HepG2 (cell line): Measurements from ENCODE around the gene HSD17B2. TPM values are rescaled to one million over a fixed set of nuclear protein-coding genes. Genes with fewer than 3 reads are reported as not detected.

Experiments
- BHLHE40 ChIP-seq: IDR thresholded peaks from 2 replicates; pipeline ENCODE4 v1.6.1; 2011; ENCODE audit warnings: low read length, improper control_type of control experiment
- DR1 ChIP-seq: sonication (generic); formaldehyde crosslinking; IDR thresholded peaks from 2 replicates; pipeline ENCODE4 v1.8.0; 2021; ENCODE audit warnings: mild to moderate bottlenecking, missing genetic modification reagents, inconsistent platforms
- MED13 ChIP-seq: sonication (generic); formaldehyde crosslinking; IDR thresholded peaks from 2 replicates; pipeline ENCODE4 v1.5.0; 2020; ENCODE audit warnings: missing genetic modification reagents
- MXI1 ChIP-seq: IDR thresholded peaks from 3 replicates; pipeline ENCODE4 v1.6.1; 2012; ENCODE audit warnings: low read depth, low read length, inconsistent platforms, borderline replicate concordance
- NAIF1 ChIP-seq: sonication (generic); formaldehyde crosslinking; IDR thresholded peaks from 2 replicates; pipeline ENCODE4 v1.5.0; 2020; ENCODE audit warnings: mild to moderate bottlenecking, missing genetic modification reagents, borderline replicate concordance
- PTBP1 ChIP-seq: fragments of 200-400 bp; formaldehyde crosslinking; IDR thresholded peaks from 2 replicates; pipeline ENCODE4 v1.6.1; 2018; ENCODE audit warnings: low read length, low read depth; ENCODE audit not compliant: poor library complexity, severe bottlenecking
- RBAK ChIP-seq: sonication (generic); formaldehyde crosslinking; IDR thresholded peaks from 2 replicates; pipeline ENCODE4 v1.5.1; 2020; ENCODE audit warnings: mild to moderate bottlenecking, missing genetic modification reagents
- SALL1 ChIP-seq: sonication (generic); formaldehyde crosslinking; IDR thresholded peaks from 2 replicates; pipeline ENCODE4 v1.8.0; 2022; ENCODE audit warnings: mild to moderate bottlenecking, missing genetic modification reagents
- THAP8 ChIP-seq: sonication (generic); formaldehyde crosslinking; IDR thresholded peaks from 2 replicates; pipeline ENCODE4 v1.5.1; 2020; ENCODE audit warnings: missing genetic modification reagents, mild to moderate bottlenecking, borderline replicate concordance
- ZBTB14 ChIP-seq: sonication (generic); formaldehyde crosslinking; IDR thresholded peaks from 2 replicates; pipeline ENCODE4 v1.4.0; 2020; ENCODE audit warnings: missing genetic modification reagents
- ZBTB4 ChIP-seq: sonication (generic); formaldehyde crosslinking; IDR thresholded peaks from 2 replicates; pipeline ENCODE4 v1.4.0; 2020; ENCODE audit warnings: missing genetic modification reagents, mild to moderate bottlenecking, borderline replicate concordance
- ZNF235 ChIP-seq: sonication (generic); formaldehyde crosslinking; IDR thresholded peaks from 2 replicates; pipeline ENCODE4 v1.8.1; 2023; ENCODE audit warnings: mild to moderate bottlenecking, missing genetic modification reagents, borderline replicate concordance
- ZNF260 ChIP-seq: sonication (generic); formaldehyde crosslinking; IDR thresholded peaks from 2 replicates; pipeline ENCODE4 v1.4.0; 2020; ENCODE audit warnings: missing genetic modification reagents, low read depth, mild to moderate bottlenecking, borderline replicate concordance
- ZNF614 ChIP-seq: IDR thresholded peaks from 2 replicates; pipeline ENCODE4 v1.6.1; 2018; ENCODE audit warnings: missing biosample characterization, missing genetic modification reagents, inconsistent platforms, borderline replicate concordance
- ZNF746 ChIP-seq: sonication (generic); formaldehyde crosslinking; IDR thresholded peaks from 2 replicates; pipeline ENCODE4 v1.8.0; 2022; ENCODE audit warnings: mild to moderate bottlenecking, missing genetic modification reagents
- polyA plus RNA-seq, 8 experiments: library from polyadenylated mRNA; depleted of rRNA in 3 of 8; stranded (reverse) in 7 of 8; unstranded in 1 of 8; fragments of >200 nt; fragmentation: Illumina TruSeq in 4 of 8; extraction: Trizol in 4 of 8; gene quantifications; 2 replicates each; pipeline versions ENCODE4 v1.2.1 to v1.2.3, GENCODE V29; 2011 to 2016; ENCODE audit warnings: low read depth in 4 of 8, missing spikeins in 1 of 8, mixed read lengths in 1 of 8; ENCODE audit not compliant: insufficient read depth in 1 of 8
- total RNA-seq, 5 experiments: library from RNA; depleted of rRNA; stranded (reverse); fragments of >200 nt; fragmentation: Illumina TruSeq; extraction: Trizol; gene quantifications; 2 replicates each; pipeline ENCODE4 v1.2.3, GENCODE V29; 2016; ENCODE audit warnings: low read depth in 1 of 5
- TF ChIP-seq, protein P1 (sequence below): sonication (generic); formaldehyde crosslinking; IDR thresholded peaks from 2 replicates; pipeline ENCODE4 v1.4.0; 2020; ENCODE audit warnings: missing genetic modification reagents, borderline replicate concordance
- TF ChIP-seq, protein P2 (sequence below): sonication (generic); formaldehyde crosslinking; IDR thresholded peaks from 2 replicates; pipeline ENCODE4 v1.5.0; 2020; ENCODE audit warnings: missing genetic modification reagents

Gene HSD17B2
- total and polyA plus RNA-seq, 2 of the 13 experiments (the other 11 are each of a cell fraction or from before 2014, with no cell fraction given): 26.3 to 69.3 TPM

DNA sequence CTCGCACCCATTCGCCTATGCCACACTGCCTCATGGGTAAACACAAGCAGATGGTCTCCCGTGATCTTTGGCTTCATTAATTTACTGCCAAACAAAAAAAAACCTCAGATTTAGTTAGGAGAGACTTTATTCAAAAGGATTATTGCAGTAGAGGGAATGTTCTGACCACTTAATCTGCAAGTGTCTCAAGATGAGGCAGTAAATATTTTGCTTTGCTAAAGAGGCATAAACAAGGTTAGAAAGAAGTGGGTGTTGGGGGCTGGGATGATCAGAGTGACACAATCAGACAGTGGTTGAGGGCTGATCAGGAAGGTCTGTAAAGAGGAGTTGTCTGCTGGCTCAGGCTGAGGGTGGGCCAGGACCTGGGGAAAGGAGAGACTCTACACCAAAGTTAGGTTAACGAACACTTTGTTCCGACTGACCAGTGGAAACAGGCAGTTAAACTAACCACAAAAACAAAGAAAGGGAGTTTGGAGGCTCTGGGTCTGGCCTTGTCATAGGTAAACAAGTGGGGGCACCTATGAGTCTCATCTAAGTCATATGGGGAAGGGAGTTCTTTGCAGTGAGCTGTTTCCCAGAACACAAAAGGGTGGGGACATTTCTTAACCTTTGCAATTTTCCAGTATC, 28.5 kb downstream of the HSD17B2 start (continued):
- TF ChIP-seq, protein P1, sequence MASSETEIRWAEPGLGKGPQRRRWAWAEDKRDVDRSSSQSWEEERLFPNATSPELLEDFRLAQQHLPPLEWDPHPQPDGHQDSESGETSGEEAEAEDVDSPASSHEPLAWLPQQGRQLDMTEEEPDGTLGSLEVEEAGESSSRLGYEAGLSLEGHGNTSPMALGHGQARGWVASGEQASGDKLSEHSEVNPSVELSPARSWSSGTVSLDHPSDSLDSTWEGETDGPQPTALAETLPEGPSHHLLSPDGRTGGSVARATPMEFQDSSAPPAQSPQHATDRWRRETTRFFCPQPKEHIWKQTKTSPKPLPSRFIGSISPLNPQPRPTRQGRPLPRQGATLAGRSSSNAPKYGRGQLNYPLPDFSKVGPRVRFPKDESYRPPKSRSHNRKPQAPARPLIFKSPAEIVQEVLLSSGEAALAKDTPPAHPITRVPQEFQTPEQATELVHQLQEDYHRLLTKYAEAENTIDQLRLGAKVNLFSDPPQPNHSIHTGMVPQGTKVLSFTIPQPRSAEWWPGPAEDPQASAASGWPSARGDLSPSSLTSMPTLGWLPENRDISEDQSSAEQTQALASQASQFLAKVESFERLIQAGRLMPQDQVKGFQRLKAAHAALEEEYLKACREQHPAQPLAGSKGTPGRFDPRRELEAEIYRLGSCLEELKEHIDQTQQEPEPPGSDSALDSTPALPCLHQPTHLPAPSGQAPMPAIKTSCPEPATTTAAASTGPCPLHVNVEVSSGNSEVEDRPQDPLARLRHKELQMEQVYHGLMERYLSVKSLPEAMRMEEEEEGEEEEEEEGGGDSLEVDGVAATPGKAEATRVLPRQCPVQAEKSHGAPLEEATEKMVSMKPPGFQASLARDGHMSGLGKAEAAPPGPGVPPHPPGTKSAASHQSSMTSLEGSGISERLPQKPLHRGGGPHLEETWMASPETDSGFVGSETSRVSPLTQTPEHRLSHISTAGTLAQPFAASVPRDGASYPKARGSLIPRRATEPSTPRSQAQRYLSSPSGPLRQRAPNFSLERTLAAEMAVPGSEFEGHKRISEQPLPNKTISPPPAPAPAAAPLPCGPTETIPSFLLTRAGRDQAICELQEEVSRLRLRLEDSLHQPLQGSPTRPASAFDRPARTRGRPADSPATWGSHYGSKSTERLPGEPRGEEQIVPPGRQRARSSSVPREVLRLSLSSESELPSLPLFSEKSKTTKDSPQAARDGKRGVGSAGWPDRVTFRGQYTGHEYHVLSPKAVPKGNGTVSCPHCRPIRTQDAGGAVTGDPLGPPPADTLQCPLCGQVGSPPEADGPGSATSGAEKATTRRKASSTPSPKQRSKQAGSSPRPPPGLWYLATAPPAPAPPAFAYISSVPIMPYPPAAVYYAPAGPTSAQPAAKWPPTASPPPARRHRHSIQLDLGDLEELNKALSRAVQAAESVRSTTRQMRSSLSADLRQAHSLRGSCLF: no peak
- TF ChIP-seq DR1 (no peak), THAP8 (CRISPR knock-in tag) (no peak), ZNF260 (CRISPR knock-in tag) (no peak), ZNF746 (no peak), PTBP1 (no peak), BHLHE40 (no peak), MXI1 (no peak), RBAK (no peak), SALL1 (0 out of 2 replicates have a peak, but pooled peaks have one; percentile 31), ZBTB14 (CRISPR knock-in tag) (no peak), ZNF614 (no peak), MED13 (CRISPR knock-in tag) (no peak), NAIF1 (CRISPR knock-in tag) (no peak), ZBTB4 (CRISPR knock-in tag) (no peak), ZNF235 (CRISPR knock-in tag) (no peak)
- TF ChIP-seq, protein P2, sequence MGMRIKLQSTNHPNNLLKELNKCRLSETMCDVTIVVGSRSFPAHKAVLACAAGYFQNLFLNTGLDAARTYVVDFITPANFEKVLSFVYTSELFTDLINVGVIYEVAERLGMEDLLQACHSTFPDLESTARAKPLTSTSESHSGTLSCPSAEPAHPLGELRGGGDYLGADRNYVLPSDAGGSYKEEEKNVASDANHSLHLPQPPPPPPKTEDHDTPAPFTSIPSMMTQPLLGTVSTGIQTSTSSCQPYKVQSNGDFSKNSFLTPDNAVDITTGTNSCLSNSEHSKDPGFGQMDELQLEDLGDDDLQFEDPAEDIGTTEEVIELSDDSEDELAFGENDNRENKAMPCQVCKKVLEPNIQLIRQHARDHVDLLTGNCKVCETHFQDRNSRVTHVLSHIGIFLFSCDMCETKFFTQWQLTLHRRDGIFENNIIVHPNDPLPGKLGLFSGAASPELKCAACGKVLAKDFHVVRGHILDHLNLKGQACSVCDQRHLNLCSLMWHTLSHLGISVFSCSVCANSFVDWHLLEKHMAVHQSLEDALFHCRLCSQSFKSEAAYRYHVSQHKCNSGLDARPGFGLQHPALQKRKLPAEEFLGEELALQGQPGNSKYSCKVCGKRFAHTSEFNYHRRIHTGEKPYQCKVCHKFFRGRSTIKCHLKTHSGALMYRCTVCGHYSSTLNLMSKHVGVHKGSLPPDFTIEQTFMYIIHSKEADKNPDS (CRISPR knock-in tag): no peak
